B cell (primary cell): ENCODE measurements around the gene GLTP.

ENCODE experiments used
- EZH2 ChIP-seq: IDR thresholded peaks from 2 replicates; pipeline ENCODE4 v1.6.1; 2012; ENCODE audit warnings: borderline replicate concordance, low read depth, mild to moderate bottlenecking, moderate library complexity, low read length; ENCODE audit not compliant: insufficient read depth, poor library complexity, severe bottlenecking
- TF ChIP-seq, protein P1 (sequence below): fragments of 200-600 bp; IDR thresholded peaks from one replicate; pipeline ENCODE4 v1.8.0; 2022; ENCODE audit warnings: antibody characterized with exemption, mild to moderate bottlenecking

DNA sequence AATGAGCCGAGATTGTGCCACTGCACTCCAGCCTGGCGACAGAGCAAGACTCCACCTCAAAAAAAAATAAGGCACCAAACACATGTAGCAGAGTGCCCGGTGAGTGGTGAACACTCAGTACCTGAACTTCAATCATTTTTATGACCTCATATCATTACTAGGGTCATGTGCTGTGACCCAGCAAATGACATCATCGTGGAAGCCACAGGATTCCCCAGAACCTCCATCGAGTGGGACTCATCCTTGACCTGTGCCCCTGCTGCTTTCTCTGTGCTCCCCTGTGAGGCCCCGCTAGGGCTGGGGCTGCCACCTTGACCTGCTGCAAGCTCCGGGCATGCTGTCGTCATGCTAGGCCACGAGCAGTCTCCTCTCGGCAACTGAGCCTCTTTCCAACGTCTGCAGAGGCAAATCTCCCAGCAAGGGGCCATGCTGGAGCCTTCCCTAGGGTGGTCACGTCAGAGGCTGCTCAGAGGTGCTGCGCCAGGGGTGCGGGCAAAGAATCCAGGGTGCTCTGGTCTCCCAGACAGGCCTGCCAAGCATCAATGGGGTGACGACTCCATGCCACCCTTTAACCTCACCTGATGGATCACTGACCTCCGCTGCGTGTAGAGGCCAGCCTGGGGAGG is 18.5 kb downstream of the GLTP start:
- TF ChIP-seq, protein P1, sequence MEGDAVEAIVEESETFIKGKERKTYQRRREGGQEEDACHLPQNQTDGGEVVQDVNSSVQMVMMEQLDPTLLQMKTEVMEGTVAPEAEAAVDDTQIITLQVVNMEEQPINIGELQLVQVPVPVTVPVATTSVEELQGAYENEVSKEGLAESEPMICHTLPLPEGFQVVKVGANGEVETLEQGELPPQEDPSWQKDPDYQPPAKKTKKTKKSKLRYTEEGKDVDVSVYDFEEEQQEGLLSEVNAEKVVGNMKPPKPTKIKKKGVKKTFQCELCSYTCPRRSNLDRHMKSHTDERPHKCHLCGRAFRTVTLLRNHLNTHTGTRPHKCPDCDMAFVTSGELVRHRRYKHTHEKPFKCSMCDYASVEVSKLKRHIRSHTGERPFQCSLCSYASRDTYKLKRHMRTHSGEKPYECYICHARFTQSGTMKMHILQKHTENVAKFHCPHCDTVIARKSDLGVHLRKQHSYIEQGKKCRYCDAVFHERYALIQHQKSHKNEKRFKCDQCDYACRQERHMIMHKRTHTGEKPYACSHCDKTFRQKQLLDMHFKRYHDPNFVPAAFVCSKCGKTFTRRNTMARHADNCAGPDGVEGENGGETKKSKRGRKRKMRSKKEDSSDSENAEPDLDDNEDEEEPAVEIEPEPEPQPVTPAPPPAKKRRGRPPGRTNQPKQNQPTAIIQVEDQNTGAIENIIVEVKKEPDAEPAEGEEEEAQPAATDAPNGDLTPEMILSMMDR, result no peak
- no peak for TF ChIP-seq EZH2
